Tibial artery (tissue), 4 donors: ENCODE measurements around the gene EIF4G2.

ENCODE experiments used
- DNase-seq, 2 donors: peaks; one replicate each; pipeline ENCODE4 v3.0.0-alpha.2; 2019
- H3K27ac ChIP-seq, 2 donors: fragments of 200-600 bp; sonication (generic) in 1 of 2; 1 replicate in 1 of 2; 2 replicates in 1 of 2; pipeline ENCODE4 v1.5.1; 2018 to 2019; ENCODE audit warnings: mild to moderate bottlenecking in 1 of 2
- H3K27me3 ChIP-seq, 2 donors: fragments of 200-600 bp; sonication (generic) in 1 of 2; one replicate each; pipeline versions ENCODE4 v1.5.1 to v1.6.0; 2016 to 2019
- H3K36me3 ChIP-seq, 3 donors: fragments of 200-600 bp; sonication (generic) in 2 of 3; one replicate each; pipeline ENCODE4 v1.5.1; 2016 to 2019; ENCODE audit warnings: mild to moderate bottlenecking in 2 of 3
- H3K4me1 ChIP-seq, 4 donors: fragments of 200-600 bp; sonication (generic) in 2 of 4; 1 replicate in 3 of 4; 2 replicates in 1 of 4; pipeline ENCODE4 v1.5.1; 2016 to 2019
- H3K4me3 ChIP-seq, 2 donors: fragments of 200-600 bp; sonication (generic) in 1 of 2; 1 replicate in 1 of 2; 2 replicates in 1 of 2; pipeline ENCODE4 v1.5.1; 2018 to 2019; ENCODE audit warnings: mild to moderate bottlenecking in 2 of 2
- H3K9me3 ChIP-seq, 3 donors: fragments of 200-600 bp; sonication (generic) in 1 of 3; one replicate each; pipeline ENCODE4 v1.5.1; 2016 to 2019
- CTCF ChIP-seq, 2 experiments: fragments of 200-600 bp in 1 of 2; fragments of 450-650 bp in 1 of 2; IDR thresholded peaks; one replicate each; pipeline ENCODE4 v1.5.1; 2017 to 2019; ENCODE audit warnings: antibody characterized with exemption in 2 of 2, mild to moderate bottlenecking in 1 of 2, moderate library complexity in 1 of 2
- intact Hi-C: fragments of 100-400 bp; cut with DNase I; formaldehyde crosslinking; loops from one replicate; pipeline ENCODE4 v1.15.0; 2023; ENCODE audit warnings: low total_unique reads

Gene EIF4G2

GRCh38 chr11:10798330-10798928 lies 10.3 kb downstream of the EIF4G2 start:
- H3K36me3 ChIP-seq: peaks cover 73 to 82% (median 78%) of the 10 kb centered on the region in 3 donors
- no peak overlapping the region for H3K27ac ChIP-seq
- no peaks in the 10 kb centered on the region for H3K27me3 ChIP-seq
- peaks cover 0 to 12% (median 10%) of the 10 kb centered on the region in 4 donors for H3K4me1 ChIP-seq
- DNase-seq: no peak
- H3K4me3 ChIP-seq: no peak overlapping the region
- TF ChIP-seq CTCF (IDR thresholded peaks at IDR 0.05): no peak
- no peaks in the 10 kb centered on the region for H3K9me3 ChIP-seq
- intact Hi-C loops: loop anchor here (10.0 kb wide), 1 partner anchor 976 kb away; no protein-coding TSS in a partner anchor

DNA sequence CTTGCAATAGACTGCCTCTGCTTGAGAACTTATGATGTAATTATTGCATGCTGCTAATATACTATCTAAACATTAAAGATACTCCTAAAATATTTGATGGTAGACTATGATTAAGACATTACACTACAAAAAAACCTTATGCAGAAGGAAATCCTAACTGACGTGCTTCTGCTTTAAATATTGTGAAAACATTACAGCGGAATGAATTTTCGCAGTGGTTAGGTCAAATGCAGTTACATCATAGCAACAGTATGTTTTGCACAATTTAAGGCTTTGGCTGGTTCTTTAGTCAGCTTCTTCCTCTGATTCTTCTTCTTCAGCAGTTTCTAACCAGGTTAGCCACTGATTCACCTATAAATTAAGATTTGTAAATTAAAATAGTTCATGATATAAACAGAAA lies 11.2 kb downstream of the EIF4G2 start:
- H3K9me3 ChIP-seq: no peaks in the 10 kb centered on the region
- peaks cover 0 to 12% (median 11%) of the 10 kb centered on the region in 4 donors for H3K4me1 ChIP-seq
- no peak for TF ChIP-seq CTCF (IDR thresholded peaks at IDR 0.05)
- intact Hi-C loops: loop anchor here (10.0 kb wide), 1 partner anchor 977 kb away; no protein-coding TSS in a partner anchor
- DNase-seq: no peak
- H3K36me3 ChIP-seq: peaks cover 64 to 73% (median 69%) of the 10 kb centered on the region in 3 donors
- H3K27ac ChIP-seq: no peak overlapping the region
- H3K27me3 ChIP-seq: no peaks in the 10 kb centered on the region
- H3K4me3 ChIP-seq: no peak overlapping the region

- intact Hi-C loops: loop anchor here (10.0 kb wide), 1 partner anchor 978 kb away; no protein-coding TSS in a partner anchor
- DNase-seq: no peak
- peaks cover 0 to 14% (median 11%) of the 10 kb centered on the region in 4 donors for H3K4me1 ChIP-seq
- H3K9me3 ChIP-seq: no peaks in the 10 kb centered on the region
- no peak overlapping the region for H3K4me3 ChIP-seq
- TF ChIP-seq CTCF (IDR thresholded peaks at IDR 0.05): no peak
- no peaks in the 10 kb centered on the region for H3K27me3 ChIP-seq
- no peak overlapping the region for H3K27ac ChIP-seq
- H3K36me3 ChIP-seq: peaks cover 59 to 68% (median 64%) of the 10 kb centered on the region in 3 donors
Observed at GRCh38 chr11:10797001-10797400, 11.7 kb downstream of the EIF4G2 start.

- intact Hi-C loops: loop anchor here (10.0 kb wide), 1 partner anchor 979 kb away; no protein-coding TSS in a partner anchor
- Histone ChIP-seq H3K9me3 (no peaks in the 10 kb centered on the region), H3K4me1 (peaks cover 0 to 14% (median 11%) of the 10 kb centered on the region in 4 donors), H3K27me3 (no peaks in the 10 kb centered on the region), H3K4me3 (no peak overlapping the region), H3K27ac (no peak overlapping the region), H3K36me3 (peaks cover 50 to 59% (median 56%) of the 10 kb centered on the region in 3 donors)
- no peak for TF ChIP-seq CTCF (IDR thresholded peaks at IDR 0.05)
- DNase-seq: no peak
Observed at GRCh38 chr11:10796191-10796590, 12.5 kb downstream of the EIF4G2 start.

DNA sequence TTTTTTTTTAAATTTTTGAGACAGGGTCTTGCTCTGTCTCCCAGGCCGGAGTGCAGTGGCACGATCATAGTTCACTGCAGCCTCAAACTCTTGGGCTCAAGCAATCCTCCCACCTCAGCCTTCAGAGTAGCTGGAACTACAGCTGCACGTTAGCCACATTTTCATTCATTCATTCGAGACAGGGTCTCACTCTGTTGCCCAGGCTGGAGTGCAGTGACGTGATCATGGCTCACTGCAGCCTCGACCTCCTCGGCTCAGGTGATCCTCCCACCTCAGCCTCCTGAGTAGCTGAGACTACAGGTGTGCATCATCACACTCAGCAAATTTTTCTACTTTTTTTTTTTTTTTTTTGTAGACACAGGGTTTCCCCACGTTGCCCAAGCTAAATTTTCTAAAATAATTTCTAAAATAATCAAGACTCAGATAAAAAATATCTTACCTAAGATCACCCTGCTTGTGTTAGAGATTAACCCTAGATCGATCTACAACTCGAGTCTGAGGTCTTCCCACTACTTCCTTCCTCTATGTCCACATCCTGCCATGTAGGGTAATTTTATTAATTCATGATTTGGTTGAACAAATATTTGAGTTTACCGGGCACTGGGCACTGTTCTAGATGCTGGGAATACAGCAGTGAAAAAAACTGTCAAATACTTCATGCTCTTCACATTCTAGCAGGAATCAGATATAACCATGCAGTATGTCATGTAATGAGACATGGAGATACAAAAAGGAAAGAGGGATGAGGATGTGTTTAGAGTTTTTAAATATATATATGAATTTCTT lies 15.1 kb downstream of the EIF4G2 start:
- Histone ChIP-seq H3K9me3 (no peaks in the 10 kb centered on the region), H3K27ac (no peak overlapping the region), H3K27me3 (no peaks in the 10 kb centered on the region), H3K4me3 (no peak overlapping the region), H3K36me3 (peaks cover 25 to 34% (median 31%) of the 10 kb centered on the region in 3 donors), H3K4me1 (peaks cover 0 to 9% (median 7%) of the 10 kb centered on the region in 4 donors)
- intact Hi-C loops: loop anchor here (10.0 kb wide), 1 partner anchor 981 kb away; no protein-coding TSS in a partner anchor
- no peak for TF ChIP-seq CTCF (IDR thresholded peaks at IDR 0.05)
- DNase-seq: no peak
